ENCODE measurements around the gene TRPC4AP. TPM values are rescaled to one million over a fixed set of nuclear protein-coding genes. Genes with fewer than 3 reads are reported as not detected.

Gene TRPC4AP
- total and polyA plus RNA-seq, 11 donors, result 21.2 to 51.8 (median 38.6) TPM

GRCh38 chr20:34965051-34965450 is 127.6 kb downstream of the TRPC4AP start:
- DNase-seq (no peak), ATAC-seq (no peak)
- 94 to 98% (median 96%) methylated on average over 5 of the region's 5 CpGs for WGBS, 4 donors
- Histone ChIP-seq H3K9me3 (no peaks in the 10 kb centered on the region), H3K27me3 (no peaks in the 10 kb centered on the region), H3K27ac (no peak overlapping the region), H3K4me1 (peaks cover 0 to 27% (median 5%) of the 10 kb centered on the region in 12 donors), H3K4me3 (no peak overlapping the region), H3K36me3 (no peaks in the 10 kb centered on the region)
- TF ChIP-seq CTCF (IDR thresholded peaks at IDR 0.05) (no peak), POLR2A (IDR thresholded peaks at IDR 0.05) (no peak)
- intact Hi-C loops (cut with DNase I), result loop anchor here in 1 of 10 donors (5.0 kb wide), 1 partner anchor 42 kb away; no protein-coding TSS in a partner anchor

- no peak overlapping the region for H3K4me3 ChIP-seq
- TF ChIP-seq POLR2A (IDR thresholded peaks at IDR 0.05) (no peak), CTCF (IDR thresholded peaks at IDR 0.05) (no peak)
- no peak for ATAC-seq
- H3K27me3 ChIP-seq, result no peaks in the 10 kb centered on the region
- 88 to 92% (median 90%) methylated on average over 5 of the region's 5 CpGs for WGBS, 4 donors
- intact Hi-C loops (cut with DNase I), result no loop called here
- H3K27ac ChIP-seq, result no peak overlapping the region
- H3K4me1 ChIP-seq, result peaks cover 0 to 22% (median 5%) of the 10 kb centered on the region in 12 donors
- no peaks in the 10 kb centered on the region for H3K36me3 ChIP-seq
- H3K9me3 ChIP-seq, result no peaks in the 10 kb centered on the region
- no peak for DNase-seq
These were observed 128.1 kb downstream of the TRPC4AP start for GRCh38 chr20:34964486-34964885.

- no peaks in the 10 kb centered on the region for H3K9me3 ChIP-seq
- no peak for TF ChIP-seq POLR2A (IDR thresholded peaks at IDR 0.05)
- 91 to 94% (median 92%) methylated on average over 21 of the region's 21 CpGs for WGBS, 4 donors
These were observed 135.7 kb downstream of the TRPC4AP start for GRCh38 chr20:34956751-34957472.

GRCh38 chr20:34956041-34956458 is 136.6 kb downstream of the TRPC4AP start:
- Histone ChIP-seq H3K36me3 (peaks cover 0 to 7% (median 0%) of the 10 kb centered on the region in 9 donors), H3K27me3 (no peaks in the 10 kb centered on the region), H3K4me3 (peak overlapping the region; percentile 42 to 85 (median 70)), H3K4me1 (peaks cover 0 to 36% (median 22%) of the 10 kb centered on the region in 12 donors), H3K27ac (peak overlapping the region; percentile 84 to 96 (median 94)), H3K9me3 (no peaks in the 10 kb centered on the region)
- no peak for DNase-seq
- no peak for ATAC-seq
- 15 to 23% (median 18%) methylated on average over 6 of the region's 6 CpGs for WGBS, 4 donors
- intact Hi-C loops (cut with DNase I), result loop anchor here in 3 of 10 donors (1.0 to 10.0 kb wide), 2 partner anchors 82 to 139 kb away; partner anchors contain the start of gene TRPC4AP (in 1 of the 3)
- TF ChIP-seq CTCF (IDR thresholded peaks at IDR 0.05) (peak in 3 of 12 donors; percentile 1 to 40 (median 23)), POLR2A (IDR thresholded peaks at IDR 0.05) (no peak)

More at GRCh38 chr20:34956751-34957472, 135.7 kb downstream of the TRPC4AP start:
- Histone ChIP-seq H3K4me1 (peaks cover 0 to 31% (median 19%) of the 10 kb centered on the region in 12 donors), H3K27ac (peak overlapping the region in 1 of 12 donors; percentile 93), H3K27me3 (no peaks in the 10 kb centered on the region), H3K36me3 (no peaks in the 10 kb centered on the region), H3K4me3 (no peak overlapping the region)
- no peak for ATAC-seq
- no peak for DNase-seq
- intact Hi-C loops (cut with DNase I), result loop anchor here in 3 of 10 donors (1.0 to 10.0 kb wide), 2 partner anchors 83 to 138 kb away; partner anchors contain the start of gene TRPC4AP (in 1 of the 3)
